Right cardiac atrium (tissue), 5 donors: ENCODE measurements around the gene CEMIP. TPM values are rescaled to one million over a fixed set of nuclear protein-coding genes. Genes with fewer than 3 reads are reported as not detected.

Experiments used
- ATAC-seq, 2 donors: fragments of 200-7000 bp; cut with Tn5 transposase; one replicate each; pipeline versions ENCODE4 v1.8.0 to v1.9.1; 2020; ENCODE audit warnings: moderate library complexity in 2 of 2, mild to moderate bottlenecking in 1 of 2
- DNase-seq, 3 donors: peaks; one replicate each; pipeline ENCODE4 v3.0.0-alpha.2; 2020
- H3K27ac ChIP-seq: one replicate; pipeline ENCODE4 v1.5.1; 2013; ENCODE audit warnings: mild to moderate bottlenecking, low read length, control low read depth, moderate library complexity
- H3K27me3 ChIP-seq: one replicate; pipeline ENCODE4 v1.6.1; 2013; ENCODE audit not compliant: control insufficient read depth, insufficient read depth
- H3K4me1 ChIP-seq: one replicate; pipeline ENCODE4 v1.6.1; 2013; ENCODE audit warnings: low read length; ENCODE audit not compliant: control insufficient read depth, insufficient read depth
- H3K4me3 ChIP-seq: one replicate; pipeline ENCODE4 v1.5.1; 2013; ENCODE audit warnings: low read length, control low read depth
- H3K9me3 ChIP-seq: one replicate; pipeline ENCODE4 v1.6.1; 2013; ENCODE audit warnings: low read length; ENCODE audit not compliant: control insufficient read depth
- WGBS: extraction: QIAGEN DNeasy Blood & Tissue Kit; methylation state at CpG from one replicate; pipeline ENCODE4 v1.1.7; 2013; 5-methylcytosine and 5-hydroxymethylcytosine counted together
- intact Hi-C, 4 donors: fragments of 100-400 bp; cut with DNase I; formaldehyde crosslinking; loops; one replicate each; pipeline versions ENCODE4 v1.11.0 to v1.14.0; 2022 to 2023
- polyA plus RNA-seq: library from polyadenylated mRNA; stranded (reverse); fragments of 200-250 nt; gene quantifications from one replicate; pipeline ENCODE4 v1.2.3, GENCODE V29; 2013
- total RNA-seq, 4 donors: library from RNA; stranded (reverse); fragmentation: NEBNext Ultra II Directional; extraction: Animal tissue kit (Norgen Biotek cat#: 25700); gene quantifications; one replicate each; pipeline ENCODE4 v1.2.1, GENCODE V29; 2021
- donor health status: healthy with polysubstance abuse.
- donor health status: DM: no; HTN: yes; CAD: no.
- donor health status: DM: no; HTN: no; CAD: no.
- donor health status: DM: no; HTN: yes; CAD: no; lungs with severe emphysema.
- donor health status: DM: yes; HTN: yes; CAD: no.

Gene CEMIP
- total and polyA plus RNA-seq, 5 donors: 0.23 to 3.9 (median 2.6) TPM

DNA sequence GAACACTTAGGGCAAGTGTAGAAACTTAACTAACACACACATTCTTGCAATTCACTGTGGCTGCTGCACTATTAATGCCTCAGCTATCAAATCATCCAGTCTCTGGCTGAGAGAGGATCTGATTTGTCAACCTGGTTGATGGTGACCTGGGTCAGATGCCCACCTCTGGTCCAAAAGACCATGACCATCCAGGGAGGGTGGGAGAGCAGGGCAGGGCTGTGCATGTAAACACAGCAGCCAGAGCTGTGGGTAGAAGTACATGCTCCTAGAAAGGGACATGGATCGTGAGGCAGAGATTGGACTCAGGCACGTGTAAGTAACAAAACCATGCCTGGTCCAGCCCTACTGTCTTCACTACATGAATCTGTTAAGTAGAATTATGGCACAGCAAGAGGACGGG, 193.1 kb downstream of the CEMIP start:
- DNase-seq (no peak), ATAC-seq (no peak)
- Histone ChIP-seq H3K4me3 (no peak overlapping the region), H3K27me3 (no peaks in the 10 kb centered on the region), H3K9me3 (no peaks in the 10 kb centered on the region), H3K4me1 (peaks cover 2% of the 10 kb centered on the region), H3K27ac (no peak overlapping the region)
- intact Hi-C loops: loop anchor here (5.0 to 10.0 kb wide), 4 partner anchors 293 to 517 kb away; no protein-coding TSS in a partner anchor
- WGBS: 93% methylated on average over 3 of the region's 3 CpGs

DNA sequence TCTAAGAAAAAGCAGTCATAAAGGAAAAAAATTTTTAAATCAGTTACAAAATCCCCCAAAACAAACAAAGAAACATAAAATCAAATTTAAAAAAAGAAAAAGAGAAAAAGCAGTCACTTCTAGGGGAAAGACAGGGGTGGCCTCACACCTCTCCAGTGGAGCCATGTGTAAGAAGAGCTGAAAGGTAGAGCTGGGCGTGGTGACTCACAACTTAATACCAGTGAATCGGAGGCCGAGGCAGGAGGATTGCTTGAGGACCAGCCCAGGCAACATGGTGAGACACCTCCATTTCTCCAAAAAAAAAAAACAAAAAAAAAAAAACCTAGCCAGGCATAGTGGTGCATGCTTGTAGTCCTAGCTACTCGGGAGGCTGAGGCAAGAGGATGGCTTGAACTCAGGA, 195.7 kb downstream of the CEMIP start:
- 96% methylated on average over 4 of the region's 4 CpGs for WGBS
- Histone ChIP-seq H3K27me3 (no peaks in the 10 kb centered on the region), H3K4me1 (peaks cover 8% of the 10 kb centered on the region), H3K27ac (no peak overlapping the region), H3K9me3 (no peaks in the 10 kb centered on the region), H3K4me3 (no peak overlapping the region)
- ATAC-seq (no peak), DNase-seq (no peak)
- intact Hi-C loops: loop anchor here (5.0 to 10.0 kb wide), 4 partner anchors 290 to 520 kb away; no protein-coding TSS in a partner anchor

DNA sequence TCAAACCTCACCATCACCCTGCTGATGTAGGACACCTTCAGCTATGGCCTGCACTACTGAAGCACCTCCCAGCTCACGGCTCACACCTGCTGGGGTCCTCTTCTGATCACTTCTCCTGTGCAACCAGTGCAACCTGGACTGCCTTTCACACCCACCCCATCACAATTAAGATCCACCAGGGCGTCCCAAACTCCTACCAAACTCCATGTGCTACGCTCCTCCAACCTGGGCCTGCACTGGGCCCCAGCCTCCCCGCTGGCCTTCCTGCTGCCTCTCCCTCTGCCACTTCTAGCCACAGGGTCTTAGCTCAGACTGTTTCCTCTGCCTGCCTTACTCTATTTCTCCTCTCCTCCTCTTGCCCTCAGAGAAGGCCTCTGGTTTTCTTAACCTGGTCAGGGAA, 197.7 kb downstream of the CEMIP start:
- intact Hi-C loops: loop anchor here (10.0 kb wide), 3 partner anchors 288 to 522 kb away; no protein-coding TSS in a partner anchor
- H3K27ac ChIP-seq: no peak overlapping the region
- 95% methylated on average over 4 of the region's 4 CpGs for WGBS
- H3K27me3 ChIP-seq: no peaks in the 10 kb centered on the region
- no peaks in the 10 kb centered on the region for H3K9me3 ChIP-seq
- no peak overlapping the region for H3K4me3 ChIP-seq
- DNase-seq (no peak), ATAC-seq (peak; percentile 18 to 20)
- H3K4me1 ChIP-seq: peaks cover 9% of the 10 kb centered on the region

DNA sequence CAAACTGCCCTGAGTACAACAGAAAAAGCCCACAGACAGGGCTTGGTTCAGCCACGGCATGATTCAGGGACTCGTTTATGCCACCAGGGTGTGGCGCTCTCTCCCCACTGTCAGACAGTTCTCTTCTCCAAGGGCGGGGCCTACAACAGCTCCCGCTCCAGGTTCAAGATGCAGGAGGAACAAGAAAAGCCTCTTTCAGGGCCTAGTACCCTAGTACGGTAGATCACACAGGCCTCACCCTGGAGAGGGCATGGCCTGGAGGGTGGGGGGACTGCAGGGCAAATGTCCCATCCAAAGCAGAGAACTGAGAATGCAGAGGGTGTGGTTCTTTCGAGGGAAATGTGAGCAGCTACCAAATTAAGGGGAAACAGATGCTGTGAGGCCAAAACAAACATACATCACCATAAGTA, 198.5 kb downstream of the CEMIP start:
- ATAC-seq (peak; percentile 82), DNase-seq (peak; percentile 74 to 85 (median 81))
- intact Hi-C loops: loop anchor here (10.0 kb wide), 3 partner anchors 287 to 523 kb away; no protein-coding TSS in a partner anchor

DNA sequence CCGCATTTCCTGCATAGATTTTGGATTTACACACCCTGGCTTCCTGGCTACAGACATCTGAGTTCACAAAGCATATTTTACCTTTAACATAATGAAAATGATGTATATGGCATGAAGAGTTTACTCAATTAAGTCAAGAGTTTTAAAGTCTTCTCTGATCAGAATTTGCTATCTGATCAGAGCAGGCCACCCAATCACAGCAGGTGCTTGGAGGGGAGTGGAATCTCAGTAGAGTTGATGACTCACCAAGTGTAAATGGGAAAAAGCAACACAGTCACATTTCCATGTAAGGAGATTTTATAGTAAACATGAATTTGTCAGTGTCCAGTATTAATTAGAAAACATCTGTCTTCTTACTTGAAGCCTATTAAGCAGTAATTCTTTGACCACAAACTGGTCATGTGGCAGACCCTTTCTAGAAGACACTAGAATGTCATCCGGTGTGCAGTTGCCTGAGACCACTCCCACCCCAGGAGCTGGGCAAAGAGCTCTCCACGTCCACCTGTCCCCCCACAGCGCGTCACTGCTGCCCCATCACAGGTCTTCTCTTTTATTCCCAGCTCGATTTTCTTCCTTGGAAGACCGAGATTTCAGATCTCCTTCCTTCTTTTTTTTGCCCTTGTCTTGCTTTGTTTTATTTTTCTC, 199.6 kb downstream of the CEMIP start:
- H3K9me3 ChIP-seq: no peaks in the 10 kb centered on the region
- intact Hi-C loops: loop anchor here (10.0 kb wide), 3 partner anchors 286 to 524 kb away; no protein-coding TSS in a partner anchor

More for the DNA sequence above, 198.5 kb downstream of the CEMIP start:
- Histone ChIP-seq H3K9me3 (no peaks in the 10 kb centered on the region), H3K27me3 (no peaks in the 10 kb centered on the region), H3K27ac (no peak overlapping the region), H3K4me3 (no peak overlapping the region), H3K4me1 (peaks cover 9% of the 10 kb centered on the region)
- WGBS: 33% methylated on average over 7 of the region's 7 CpGs

DNA sequence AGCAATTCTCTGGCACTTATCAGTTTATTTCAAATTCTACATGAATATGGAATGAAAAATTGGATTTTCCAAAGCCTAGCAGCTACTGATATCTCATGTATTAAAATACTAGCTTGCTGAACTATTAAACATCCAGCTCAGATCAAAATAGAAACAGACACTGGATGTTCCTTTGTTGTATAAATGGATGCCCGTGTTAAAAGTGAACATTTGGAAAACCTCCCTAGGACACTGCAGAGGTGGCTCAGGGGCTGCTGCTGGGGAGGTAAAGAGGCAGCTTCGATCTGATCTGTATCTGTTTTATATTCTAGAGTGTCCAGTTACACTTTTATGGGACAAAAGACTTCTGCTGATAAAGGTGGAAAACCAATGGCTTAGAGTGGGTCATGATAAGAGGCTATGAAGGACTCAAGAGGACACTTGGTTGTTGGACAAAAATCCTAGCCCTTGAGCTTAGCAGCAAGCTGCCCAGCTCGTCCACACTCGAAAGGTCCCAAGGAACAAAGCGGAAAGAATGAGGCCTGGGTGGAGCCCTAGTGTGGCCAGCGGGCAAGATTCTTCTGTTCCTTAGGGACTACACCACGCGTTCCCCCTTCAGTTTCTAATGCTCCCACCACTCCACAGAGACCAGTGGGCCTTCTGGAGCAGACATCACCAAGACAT, 200.5 kb downstream of the CEMIP start:
- no peak overlapping the region for H3K4me3 ChIP-seq
- peak in 1 of 2 donors; percentile 6 for ATAC-seq
- intact Hi-C loops: loop anchor here (10.0 kb wide), 3 partner anchors 285 to 525 kb away; no protein-coding TSS in a partner anchor
- peak overlapping the region; percentile 85 for H3K27ac ChIP-seq
- H3K9me3 ChIP-seq: no peaks in the 10 kb centered on the region
- H3K27me3 ChIP-seq: no peaks in the 10 kb centered on the region
- H3K4me1 ChIP-seq: peaks cover 9% of the 10 kb centered on the region
- WGBS: 76% methylated on average over 8 of the region's 8 CpGs
- DNase-seq: no peak

More for the DNA sequence above, 199.6 kb downstream of the CEMIP start:
- no peak for ATAC-seq
- H3K4me1 ChIP-seq: peaks cover 9% of the 10 kb centered on the region
- H3K27me3 ChIP-seq: no peaks in the 10 kb centered on the region
- no peak for DNase-seq
- H3K27ac ChIP-seq: peak overlapping the region; percentile 56
- H3K4me3 ChIP-seq: no peak overlapping the region
- WGBS: 93% methylated on average over 7 of the region's 7 CpGs

DNA sequence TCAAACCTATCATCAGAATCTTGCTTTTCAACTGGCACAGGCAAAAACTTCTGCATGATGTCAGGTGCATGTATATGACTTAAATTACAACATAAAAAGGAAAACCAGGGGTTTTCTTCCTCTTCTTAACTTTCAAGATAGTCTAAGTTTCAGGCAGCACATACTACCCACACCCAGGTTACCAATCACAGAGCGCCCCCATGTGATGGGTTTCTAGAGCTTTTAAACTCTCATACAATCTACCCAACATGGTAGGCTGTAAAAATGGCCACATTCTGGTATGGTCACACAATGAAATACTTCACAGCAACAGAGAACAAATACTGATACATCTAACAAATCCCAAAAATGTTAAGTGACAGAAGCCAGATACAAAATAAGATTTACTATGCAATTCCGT, 203.0 kb downstream of the CEMIP start:
- Histone ChIP-seq H3K9me3 (no peaks in the 10 kb centered on the region), H3K4me1 (peaks cover 8% of the 10 kb centered on the region), H3K27ac (no peak overlapping the region), H3K27me3 (no peaks in the 10 kb centered on the region), H3K4me3 (no peak overlapping the region)
- 92% methylated on average over 2 of the region's 2 CpGs for WGBS
- intact Hi-C loops: no loop called here
- ATAC-seq: no peak
- no peak for DNase-seq

DNA sequence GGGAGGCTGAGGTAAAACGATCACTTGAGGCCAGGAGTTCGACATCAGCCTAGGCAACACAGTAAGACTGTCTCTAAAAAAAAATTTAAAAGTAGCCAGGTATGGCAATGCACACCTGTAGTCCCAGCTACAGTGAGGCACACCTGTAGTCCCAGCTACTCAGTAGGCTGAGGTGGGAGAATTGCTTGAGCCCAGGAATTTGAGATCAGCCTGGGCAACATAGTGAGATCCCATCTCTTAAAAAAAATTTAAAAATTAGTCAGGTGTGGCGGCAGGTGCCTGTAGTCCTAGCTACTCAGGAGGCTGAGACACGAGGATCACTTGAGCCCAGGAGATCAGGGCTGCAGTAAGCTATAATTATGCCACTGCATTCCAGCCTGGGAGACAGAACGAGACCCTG, 203.7 kb downstream of the CEMIP start:
- intact Hi-C loops: no loop called here
- Histone ChIP-seq H3K27me3 (no peaks in the 10 kb centered on the region), H3K4me1 (peaks cover 10% of the 10 kb centered on the region), H3K27ac (no peak overlapping the region), H3K9me3 (no peaks in the 10 kb centered on the region), H3K4me3 (no peak overlapping the region)
- DNase-seq (no peak), ATAC-seq (no peak)
- 95% methylated on average over 5 of the region's 5 CpGs for WGBS

DNA sequence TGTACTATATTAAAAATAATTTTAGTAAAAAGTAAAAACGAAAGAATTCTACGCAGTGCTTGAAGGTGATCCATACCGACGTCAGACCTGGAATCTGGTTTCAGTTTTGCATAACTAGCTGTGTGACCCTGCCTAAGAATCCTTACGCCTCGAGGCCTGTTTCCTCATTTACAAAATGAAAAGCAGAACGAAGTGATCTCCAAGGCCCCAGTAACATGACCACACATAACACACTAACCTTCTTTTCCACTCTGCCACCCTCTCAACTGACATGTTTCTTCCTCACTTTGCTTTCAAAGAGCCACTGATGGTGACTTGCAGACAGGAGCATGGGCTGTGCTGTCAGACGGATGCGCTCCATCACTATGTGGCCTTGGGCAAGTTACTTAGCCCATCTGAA, 205.7 kb downstream of the CEMIP start:
- peaks cover 12% of the 10 kb centered on the region for H3K4me1 ChIP-seq
- intact Hi-C loops: no loop called here
- 70% methylated on average over 9 of the region's 9 CpGs for WGBS
- DNase-seq (no peak), ATAC-seq (no peak)
- no peaks in the 10 kb centered on the region for H3K27me3 ChIP-seq
- H3K4me3 ChIP-seq: no peak overlapping the region
- no peaks in the 10 kb centered on the region for H3K9me3 ChIP-seq
- peak overlapping the region; percentile 3 for H3K27ac ChIP-seq

DNA sequence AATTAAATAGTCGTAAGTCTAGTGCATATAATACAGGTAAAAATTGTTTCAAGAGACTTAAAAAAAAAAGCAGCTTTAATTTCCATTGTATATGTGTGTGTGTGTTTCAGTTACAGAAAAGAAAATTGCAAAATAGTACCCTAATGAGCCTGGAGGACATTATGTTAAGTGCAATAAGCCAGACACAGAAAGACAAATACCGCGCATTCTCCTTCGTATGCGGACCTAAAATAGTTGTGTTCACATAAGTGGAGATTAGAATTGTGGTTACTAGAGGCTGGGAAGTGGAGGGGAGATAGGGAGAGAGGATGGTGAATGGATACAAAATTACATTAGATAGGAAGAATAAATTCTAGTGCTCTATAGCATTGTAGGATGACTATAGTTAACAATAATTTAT, 206.8 kb downstream of the CEMIP start:
- peaks cover 12% of the 10 kb centered on the region for H3K4me1 ChIP-seq
- H3K9me3 ChIP-seq: no peaks in the 10 kb centered on the region
- no peak overlapping the region for H3K4me3 ChIP-seq
- no peak for DNase-seq
- ATAC-seq: no peak
- WGBS: 68% methylated on average over 5 of the region's 5 CpGs
- intact Hi-C loops: no loop called here
- H3K27ac ChIP-seq: no peak overlapping the region
- H3K27me3 ChIP-seq: no peaks in the 10 kb centered on the region

DNA sequence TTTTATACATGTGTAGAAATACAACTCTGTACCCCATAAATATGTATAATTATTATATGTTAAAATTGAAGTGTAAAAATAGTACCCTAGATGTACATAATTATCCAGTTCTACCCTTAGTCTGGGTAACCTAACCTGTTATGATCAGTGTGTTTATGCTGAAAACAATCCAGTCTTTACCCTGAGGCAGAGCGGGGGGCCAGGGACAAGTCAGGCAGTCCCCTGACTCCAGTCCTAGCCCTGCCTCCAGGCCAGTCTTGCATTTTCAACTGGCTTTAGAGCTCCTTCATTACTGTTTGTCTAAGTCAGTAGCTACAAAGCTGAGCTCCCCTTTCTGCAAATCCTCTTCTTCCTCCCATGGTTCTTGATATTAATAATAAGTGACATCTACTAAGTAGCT, 207.3 kb downstream of the CEMIP start:
- Histone ChIP-seq H3K4me3 (no peak overlapping the region), H3K27ac (no peak overlapping the region), H3K9me3 (no peaks in the 10 kb centered on the region), H3K27me3 (no peaks in the 10 kb centered on the region), H3K4me1 (peaks cover 13% of the 10 kb centered on the region)
- DNase-seq: no peak
- no peak for ATAC-seq
- WGBS: 100% methylated on average over 1 of the region's 1 CpG
- intact Hi-C loops: no loop called here
